Measurements from ENCODE around the gene FAM114A1.
A peak's percentile ranks its signal among the peaks of the same experiment; 100 is the strongest.

The FAM114A1 gene

GRCh38 chr4:38856524-38857337 is 10.9 kb upstream of the FAM114A1 start, which contains the start of gene TLR6:
TSS of gene TLR6 (minus strand) at chr4:38856817. CDS start at chr4:38829473, 27,344 bp downstream.
- peak; percentile 76 for DNase-seq (ENCODE audit: low read depth, low spot score)
- TF ChIP-seq, protein P1, sequence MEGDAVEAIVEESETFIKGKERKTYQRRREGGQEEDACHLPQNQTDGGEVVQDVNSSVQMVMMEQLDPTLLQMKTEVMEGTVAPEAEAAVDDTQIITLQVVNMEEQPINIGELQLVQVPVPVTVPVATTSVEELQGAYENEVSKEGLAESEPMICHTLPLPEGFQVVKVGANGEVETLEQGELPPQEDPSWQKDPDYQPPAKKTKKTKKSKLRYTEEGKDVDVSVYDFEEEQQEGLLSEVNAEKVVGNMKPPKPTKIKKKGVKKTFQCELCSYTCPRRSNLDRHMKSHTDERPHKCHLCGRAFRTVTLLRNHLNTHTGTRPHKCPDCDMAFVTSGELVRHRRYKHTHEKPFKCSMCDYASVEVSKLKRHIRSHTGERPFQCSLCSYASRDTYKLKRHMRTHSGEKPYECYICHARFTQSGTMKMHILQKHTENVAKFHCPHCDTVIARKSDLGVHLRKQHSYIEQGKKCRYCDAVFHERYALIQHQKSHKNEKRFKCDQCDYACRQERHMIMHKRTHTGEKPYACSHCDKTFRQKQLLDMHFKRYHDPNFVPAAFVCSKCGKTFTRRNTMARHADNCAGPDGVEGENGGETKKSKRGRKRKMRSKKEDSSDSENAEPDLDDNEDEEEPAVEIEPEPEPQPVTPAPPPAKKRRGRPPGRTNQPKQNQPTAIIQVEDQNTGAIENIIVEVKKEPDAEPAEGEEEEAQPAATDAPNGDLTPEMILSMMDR (IDR thresholded peaks at IDR 0.05; ENCODE audit: low read depth, low read length): peak; percentile 62
- in situ Hi-C loops (cut with HindIII; ENCODE audit: low sequenced_read_pairs): no loop called here
- peak within 1 kb of the TSS; percentile 25 for H3K4me3 ChIP-seq (ENCODE audit: low read depth, low read length)

- TF ChIP-seq, protein P1 (IDR thresholded peaks at IDR 0.05; ENCODE audit: low read depth, low read length): no peak
- in situ Hi-C loops (cut with HindIII; ENCODE audit: low sequenced_read_pairs): no loop called here
- peak; percentile 96 for DNase-seq (ENCODE audit: low read depth, low spot score)
- no peak overlapping the region for H3K4me3 ChIP-seq (ENCODE audit: low read depth, low read length)
These were observed 10.1 kb upstream of the FAM114A1 start for GRCh38 chr4:38857354-38858096.

DNA sequence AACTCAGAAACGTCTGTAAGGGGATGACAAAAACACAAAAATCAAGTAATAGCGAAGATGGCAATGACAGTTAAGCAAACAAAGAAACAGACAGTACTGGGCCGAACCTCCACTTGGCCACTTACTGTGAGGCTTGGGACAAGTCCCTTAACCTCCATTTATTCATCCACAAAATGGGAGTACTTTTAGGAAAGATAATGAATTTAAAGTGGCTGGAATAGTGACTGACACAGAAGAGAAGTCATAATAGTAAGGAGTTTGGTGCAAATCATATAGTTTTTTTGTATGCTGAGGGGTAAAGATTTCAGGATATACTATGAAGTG is 9.5 kb upstream of the FAM114A1 start:
- TF ChIP-seq, protein P1 (IDR thresholded peaks at IDR 0.05; ENCODE audit: low read depth, low read length): no peak
- in situ Hi-C loops (cut with HindIII; ENCODE audit: low sequenced_read_pairs): no loop called here
- no peak for DNase-seq (ENCODE audit: low read depth, low spot score)
- no peak overlapping the region for H3K4me3 ChIP-seq (ENCODE audit: low read depth, low read length)

DNA sequence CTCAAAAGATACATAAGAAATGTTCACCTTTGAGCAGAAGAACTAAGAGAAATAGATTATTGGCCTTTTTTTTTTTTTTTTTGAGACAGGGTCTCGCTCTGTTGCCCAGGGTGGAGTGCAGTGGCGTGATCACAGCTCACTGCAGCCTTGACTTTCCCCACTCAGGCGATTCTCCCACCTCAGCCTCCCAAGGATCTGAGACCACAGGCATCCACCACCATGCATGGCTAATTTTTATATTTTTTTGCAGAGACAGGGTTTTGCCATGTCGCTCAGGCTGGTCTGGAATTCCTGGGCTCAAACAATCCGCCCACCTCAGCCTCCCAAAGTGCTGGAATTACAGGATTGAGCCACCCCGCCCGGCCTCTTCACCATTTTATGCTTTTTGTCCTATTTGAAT is 8.1 kb upstream of the FAM114A1 start:
- TF ChIP-seq, protein P1 (IDR thresholded peaks at IDR 0.05; ENCODE audit: low read depth, low read length): no peak
- in situ Hi-C loops (cut with HindIII; ENCODE audit: low sequenced_read_pairs): no loop called here
- no peak overlapping the region for H3K4me3 ChIP-seq (ENCODE audit: low read depth, low read length)
- DNase-seq (ENCODE audit: low read depth, low spot score): no peak

- DNase-seq (ENCODE audit: low read depth, low spot score): no peak
- TF ChIP-seq, protein P1 (IDR thresholded peaks at IDR 0.05; ENCODE audit: low read depth, low read length): peak; percentile 81
- H3K4me3 ChIP-seq (ENCODE audit: low read depth, low read length): no peak overlapping the region
- in situ Hi-C loops (cut with HindIII; ENCODE audit: low sequenced_read_pairs): no loop called here
These were observed 6.7 kb upstream of the FAM114A1 start for GRCh38 chr4:38860788-38861424.

DNA sequence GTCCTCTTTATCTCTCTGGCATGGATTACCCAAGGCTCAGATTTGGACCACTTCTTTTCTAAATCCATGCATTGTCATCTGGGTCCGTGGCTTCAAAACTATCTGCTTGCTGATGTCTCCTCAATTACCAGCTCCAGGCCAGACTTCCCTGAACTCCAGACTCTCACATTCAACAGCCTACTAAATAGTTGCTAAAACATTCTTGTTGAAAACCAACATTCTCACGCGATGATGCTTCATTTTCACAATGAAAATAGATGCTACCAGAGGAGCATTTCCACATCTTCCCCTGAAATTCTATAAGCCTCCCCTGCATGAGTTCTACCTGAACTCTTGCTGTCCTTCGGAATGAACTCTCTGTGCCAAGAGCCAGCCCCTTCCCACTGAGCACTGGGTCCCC is 5.8 kb upstream of the FAM114A1 start:
- TF ChIP-seq, protein P1 (IDR thresholded peaks at IDR 0.05; ENCODE audit: low read depth, low read length): no peak
- in situ Hi-C loops (cut with HindIII; ENCODE audit: low sequenced_read_pairs): no loop called here
- H3K4me3 ChIP-seq (ENCODE audit: low read depth, low read length): no peak overlapping the region
- DNase-seq (ENCODE audit: low read depth, low spot score): no peak
